Fibroblast of pulmonary artery (primary cell): ENCODE results near the gene EXOC6B.

ENCODE experiments used
- DNase-seq: peaks from one replicate; pipeline ENCODE4 v3.0.0-alpha.2; 2010; ENCODE audit warnings: low read depth
- H3K4me3 ChIP-seq: replicated peaks from 2 replicates; pipeline ENCODE4 v1.5.1; 2011; ENCODE audit warnings: low read depth, mild to moderate bottlenecking, control low read depth, low read length, moderate library complexity
- TF ChIP-seq, protein P1 (sequence below): IDR thresholded peaks from 2 replicates; pipeline ENCODE4 v1.5.1; 2011; ENCODE audit warnings: mild to moderate bottlenecking, control low read depth, low read length, inconsistent platforms; ENCODE audit errors: missing control alignments

The EXOC6B gene

DNA sequence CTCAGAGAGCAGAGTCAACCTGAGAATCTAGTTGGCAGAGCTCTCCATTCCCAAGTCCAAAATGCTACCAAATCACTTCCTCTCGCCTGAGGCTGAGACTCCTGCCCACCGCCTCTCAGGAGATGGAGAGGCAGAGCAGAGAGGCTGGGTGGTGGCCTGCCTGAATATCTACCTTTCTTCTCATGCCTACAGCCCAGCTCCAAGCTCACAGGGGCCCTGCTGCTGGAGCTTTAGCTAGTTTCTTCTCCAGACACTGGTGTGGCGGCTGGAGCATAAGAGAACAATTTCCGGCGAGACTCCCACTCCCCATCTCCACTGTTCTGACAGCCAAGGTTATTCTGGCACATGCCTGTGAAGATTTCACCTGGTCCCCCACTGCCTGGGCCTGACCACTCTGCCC is 670.1 kb downstream of the EXOC6B start:
- TF ChIP-seq, protein P1, sequence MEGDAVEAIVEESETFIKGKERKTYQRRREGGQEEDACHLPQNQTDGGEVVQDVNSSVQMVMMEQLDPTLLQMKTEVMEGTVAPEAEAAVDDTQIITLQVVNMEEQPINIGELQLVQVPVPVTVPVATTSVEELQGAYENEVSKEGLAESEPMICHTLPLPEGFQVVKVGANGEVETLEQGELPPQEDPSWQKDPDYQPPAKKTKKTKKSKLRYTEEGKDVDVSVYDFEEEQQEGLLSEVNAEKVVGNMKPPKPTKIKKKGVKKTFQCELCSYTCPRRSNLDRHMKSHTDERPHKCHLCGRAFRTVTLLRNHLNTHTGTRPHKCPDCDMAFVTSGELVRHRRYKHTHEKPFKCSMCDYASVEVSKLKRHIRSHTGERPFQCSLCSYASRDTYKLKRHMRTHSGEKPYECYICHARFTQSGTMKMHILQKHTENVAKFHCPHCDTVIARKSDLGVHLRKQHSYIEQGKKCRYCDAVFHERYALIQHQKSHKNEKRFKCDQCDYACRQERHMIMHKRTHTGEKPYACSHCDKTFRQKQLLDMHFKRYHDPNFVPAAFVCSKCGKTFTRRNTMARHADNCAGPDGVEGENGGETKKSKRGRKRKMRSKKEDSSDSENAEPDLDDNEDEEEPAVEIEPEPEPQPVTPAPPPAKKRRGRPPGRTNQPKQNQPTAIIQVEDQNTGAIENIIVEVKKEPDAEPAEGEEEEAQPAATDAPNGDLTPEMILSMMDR: no peak
- no peak for DNase-seq
- H3K4me3 ChIP-seq: no peak overlapping the region

GRCh38 chr2:72155151-72155550 is 670.7 kb downstream of the EXOC6B start:
- TF ChIP-seq, protein P1: no peak
- no peak overlapping the region for H3K4me3 ChIP-seq
- DNase-seq: no peak

GRCh38 chr2:72154386-72154975 is 671.4 kb downstream of the EXOC6B start:
- no peak overlapping the region for H3K4me3 ChIP-seq
- no peak for DNase-seq
- TF ChIP-seq, protein P1: no peak

DNA sequence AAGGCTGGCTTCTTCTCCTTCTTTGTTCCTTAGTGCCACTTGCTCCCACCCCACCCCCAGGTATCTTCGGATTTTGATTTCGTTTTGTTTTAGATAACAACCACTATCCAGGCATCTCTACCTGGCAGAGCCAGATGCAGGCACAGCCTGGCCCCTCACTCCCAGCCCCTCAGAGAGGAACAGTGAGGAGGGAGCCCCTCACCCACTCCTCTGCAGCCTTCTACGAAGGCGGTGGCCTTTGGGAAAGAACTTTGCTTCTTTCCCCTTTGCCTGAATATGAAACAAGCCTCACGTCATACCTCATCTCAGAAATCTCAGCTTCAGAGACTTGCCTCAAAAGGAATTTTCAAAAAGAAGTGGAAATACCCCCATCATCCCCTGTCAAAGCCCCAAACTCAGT is 671.9 kb downstream of the EXOC6B start:
- no peak for DNase-seq
- TF ChIP-seq, protein P1: no peak

GRCh38 chr2:72153026-72153791 is 672.6 kb downstream of the EXOC6B start:
- no peak for DNase-seq
- TF ChIP-seq, protein P1: no peak
- H3K4me3 ChIP-seq: no peak overlapping the region

More for the DNA sequence above, 671.9 kb downstream of the EXOC6B start:
- no peak overlapping the region for H3K4me3 ChIP-seq

DNA sequence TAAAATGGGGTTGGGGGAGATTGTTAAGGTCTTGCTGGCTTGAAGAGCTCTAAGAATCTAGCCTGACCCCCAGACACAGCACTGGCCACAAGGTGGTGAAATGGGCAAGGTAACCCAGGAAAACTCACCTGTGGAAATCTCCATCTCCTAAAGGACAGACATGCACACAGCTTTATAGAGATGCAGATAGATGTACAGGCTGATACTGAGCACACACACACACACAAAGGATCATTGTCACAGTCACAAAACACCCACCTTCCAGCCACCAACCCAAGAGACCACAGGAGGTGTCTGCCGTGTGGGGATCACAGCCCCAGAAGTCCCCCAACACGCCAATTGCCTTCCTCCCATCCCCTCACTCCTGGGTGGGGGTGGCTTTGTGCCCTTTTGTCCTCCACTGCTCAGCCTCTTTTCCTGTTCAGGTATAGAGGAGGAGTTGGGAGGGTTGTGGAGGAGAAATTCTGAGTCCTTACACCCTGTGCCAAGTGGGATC is 674.9 kb downstream of the EXOC6B start:
- H3K4me3 ChIP-seq: no peak overlapping the region
- TF ChIP-seq, protein P1: no peak
- no peak for DNase-seq
